NT2/D1 (cell line): ENCODE measurements around the gene PATZ1.

ENCODE experiments used
- SUZ12 ChIP-seq: IDR thresholded peaks from 2 replicates; pipeline ENCODE4 v1.6.1; 2011; ENCODE audit not compliant: insufficient read length, insufficient read depth; ENCODE audit errors: extremely low read depth
- YY1 ChIP-seq: IDR thresholded peaks from 2 replicates; pipeline ENCODE4 v1.6.1; 2011; ENCODE audit not compliant: insufficient read length, insufficient read depth
- ZNF274 ChIP-seq: IDR thresholded peaks from 2 replicates; pipeline ENCODE4 v1.6.1; 2011; ENCODE audit warnings: mild to moderate bottlenecking, low read depth, low read length

DNA sequence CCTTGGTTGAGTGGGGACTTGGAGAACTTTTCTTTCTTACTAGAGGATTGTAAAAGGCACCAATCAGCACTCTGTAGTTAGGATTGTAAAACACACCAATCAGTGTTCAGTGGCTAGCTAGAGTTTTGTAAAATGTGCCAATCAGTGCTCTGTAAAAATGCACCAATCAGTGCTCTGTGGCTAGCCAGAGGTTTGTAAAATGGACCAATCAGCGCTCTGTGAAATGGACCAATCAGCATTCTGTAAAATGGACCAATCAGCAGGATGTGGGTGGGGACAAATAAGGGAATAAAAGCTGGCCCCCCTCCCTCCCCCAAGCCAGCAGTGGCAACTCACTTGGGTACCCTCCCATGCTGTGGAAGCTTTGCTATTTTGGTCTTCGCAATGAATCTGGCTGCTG is 47.7 kb upstream of the PATZ1 start:
- TF ChIP-seq ZNF274 (no peak), SUZ12 (no peak), YY1 (no peak)
